Prostate gland (tissue), 2 donors: Measurements from ENCODE around the gene CELF1. TPM values are rescaled to one million over a fixed set of nuclear protein-coding genes. Genes with fewer than 3 reads are reported as not detected.

Experiments used
- DNase-seq: peaks from one replicate; pipeline ENCODE4 v3.0.0-alpha.2; 2019; ENCODE audit warnings: low spot score
- H3K27ac ChIP-seq, 2 donors: fragments of 200-600 bp; sonication (generic); 2 replicates each; pipeline ENCODE4 v1.5.1; 2017 to 2019
- H3K27me3 ChIP-seq: fragments of 200-600 bp; sonication (generic); replicated peaks from 2 replicates; pipeline ENCODE4 v1.5.1; 2019; ENCODE audit not compliant: insufficient read depth
- H3K36me3 ChIP-seq, 2 donors: fragments of 200-600 bp; sonication (generic); 1 replicate in 1 of 2; 2 replicates in 1 of 2; pipeline versions ENCODE4 v1.5.1 to v1.8.1; 2017 to 2019
- H3K4me1 ChIP-seq: fragments of 200-600 bp; sonication (generic); replicated peaks from 2 replicates; pipeline ENCODE4 v1.5.1; 2019
- H3K4me3 ChIP-seq, 2 donors: fragments of 200-600 bp; sonication (generic); 2 replicates each; pipeline ENCODE4 v1.5.1; 2017 to 2019
- H3K9me3 ChIP-seq: fragments of 200-600 bp; sonication (generic); 2 replicates; pipeline ENCODE4 v1.5.1; 2017
- CTCF ChIP-seq, 4 experiments: fragments of 200-600 bp in 2 of 4; fragments of 450-650 bp in 2 of 4; sonication (generic) in 2 of 4; IDR thresholded peaks; 1 replicate in 3 of 4; 2 replicates in 1 of 4; pipeline ENCODE4 v1.5.1; 2016 to 2019; ENCODE audit warnings: antibody characterized with exemption in 4 of 4, mild to moderate bottlenecking in 2 of 4, moderate library complexity in 2 of 4
- POLR2A ChIP-seq: fragments of 450-650 bp; IDR thresholded peaks from one replicate; pipeline ENCODE4 v1.6.1; 2016; ENCODE audit warnings: antibody characterized with exemption, mild to moderate bottlenecking
- POLR2AphosphoS5 ChIP-seq: sonication (generic); formaldehyde crosslinking; IDR thresholded peaks from one replicate; pipeline ENCODE4 v1.6.1; 2017; ENCODE audit warnings: antibody characterized with exemption
- WGBS: methylation state at CpG from one replicate; pipeline ENCODE4 v1.1.5; 2018; 5-methylcytosine and 5-hydroxymethylcytosine counted together
- intact Hi-C: fragments of 100-400 bp; cut with DNase I; formaldehyde crosslinking; loops from one replicate; pipeline ENCODE4 v1.14.2; 2022
- total RNA-seq, 2 donors: library from RNA; depleted of rRNA; stranded (reverse); fragments of >200 nt; gene quantifications; one replicate each; pipeline ENCODE4 v1.1.0, GENCODE V29; 2016

The CELF1 gene
- total RNA-seq, 2 donors from 2014 or later: 68.9 to 134 TPM

- intact Hi-C loops: no loop called here
- no peak for TF ChIP-seq CTCF (IDR thresholded peaks at IDR 0.05)
- no peak for TF ChIP-seq POLR2A
- TF ChIP-seq POLR2AphosphoS5: no peak
- peaks cover 10 to 23% of the 10 kb centered on the region in 2 donors for H3K36me3 ChIP-seq
- no peak overlapping the region for H3K27ac ChIP-seq
- WGBS: 82% methylated on average over 5 of the region's 5 CpGs
- no peaks in the 10 kb centered on the region for H3K27me3 ChIP-seq
- H3K9me3 ChIP-seq: no peaks in the 10 kb centered on the region
- DNase-seq: no peak
- H3K4me3 ChIP-seq: no peak overlapping the region
- no peaks in the 10 kb centered on the region for H3K4me1 ChIP-seq
Observed at GRCh38 chr11:47478651-47479329, 74.1 kb downstream of the CELF1 start.

- no peaks in the 10 kb centered on the region for H3K27me3 ChIP-seq
- no peaks in the 10 kb centered on the region for H3K9me3 ChIP-seq
- no peak overlapping the region for H3K4me3 ChIP-seq
- no peak for DNase-seq
- TF ChIP-seq CTCF (IDR thresholded peaks at IDR 0.05) (no peak), POLR2AphosphoS5 (no peak), POLR2A (no peak)
- intact Hi-C loops: no loop called here
- peaks cover 13 to 16% of the 10 kb centered on the region in 2 donors for H3K36me3 ChIP-seq
- no peaks in the 10 kb centered on the region for H3K4me1 ChIP-seq
- H3K27ac ChIP-seq: no peak overlapping the region
- WGBS: 58% methylated on average over 4 of the region's 4 CpGs
Observed at GRCh38 chr11:47477753-47478152, 75.2 kb downstream of the CELF1 start.

- Histone ChIP-seq H3K36me3 (peaks cover 9 to 20% of the 10 kb centered on the region in 2 donors), H3K4me3 (no peak overlapping the region), H3K27me3 (no peaks in the 10 kb centered on the region), H3K9me3 (no peaks in the 10 kb centered on the region), H3K27ac (no peak overlapping the region), H3K4me1 (no peaks in the 10 kb centered on the region)
- intact Hi-C loops: no loop called here
- TF ChIP-seq CTCF (IDR thresholded peaks at IDR 0.05) (no peak), POLR2AphosphoS5 (no peak), POLR2A (no peak)
- no peak for DNase-seq
Observed at GRCh38 chr11:47477323-47477722, 75.6 kb downstream of the CELF1 start.

GRCh38 chr11:47470671-47471070, 82.3 kb downstream of the CELF1 start:
- Histone ChIP-seq H3K9me3 (no peaks in the 10 kb centered on the region), H3K4me1 (peaks cover 8% of the 10 kb centered on the region), H3K27ac (no peak overlapping the region), H3K36me3 (peaks cover 4 to 25% of the 10 kb centered on the region in 2 donors), H3K4me3 (no peak overlapping the region), H3K27me3 (no peaks in the 10 kb centered on the region)
- no peak for DNase-seq
- intact Hi-C loops: no loop called here
- 75% methylated on average over 4 of the region's 4 CpGs for WGBS
- TF ChIP-seq CTCF (IDR thresholded peaks at IDR 0.05) (no peak), POLR2A (no peak), POLR2AphosphoS5 (no peak)
